Endothelial cell of hepatic sinusoid (primary cell): Measurements from ENCODE around the gene RSAD2.
"Not testable (repeated sequence)": the region's sequence is repeated elsewhere in the genome, so short reads cannot be mapped to it uniquely, and the experiment has no call there.

Experiments used
- in situ Hi-C: cut with HindIII; loops from 2 replicates; pipeline ENCODE4 v1.10.0; 2017; ENCODE audit warnings: low sequenced_read_pairs

The RSAD2 gene, protein sequence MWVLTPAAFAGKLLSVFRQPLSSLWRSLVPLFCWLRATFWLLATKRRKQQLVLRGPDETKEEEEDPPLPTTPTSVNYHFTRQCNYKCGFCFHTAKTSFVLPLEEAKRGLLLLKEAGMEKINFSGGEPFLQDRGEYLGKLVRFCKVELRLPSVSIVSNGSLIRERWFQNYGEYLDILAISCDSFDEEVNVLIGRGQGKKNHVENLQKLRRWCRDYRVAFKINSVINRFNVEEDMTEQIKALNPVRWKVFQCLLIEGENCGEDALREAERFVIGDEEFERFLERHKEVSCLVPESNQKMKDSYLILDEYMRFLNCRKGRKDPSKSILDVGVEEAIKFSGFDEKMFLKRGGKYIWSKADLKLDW

DNA sequence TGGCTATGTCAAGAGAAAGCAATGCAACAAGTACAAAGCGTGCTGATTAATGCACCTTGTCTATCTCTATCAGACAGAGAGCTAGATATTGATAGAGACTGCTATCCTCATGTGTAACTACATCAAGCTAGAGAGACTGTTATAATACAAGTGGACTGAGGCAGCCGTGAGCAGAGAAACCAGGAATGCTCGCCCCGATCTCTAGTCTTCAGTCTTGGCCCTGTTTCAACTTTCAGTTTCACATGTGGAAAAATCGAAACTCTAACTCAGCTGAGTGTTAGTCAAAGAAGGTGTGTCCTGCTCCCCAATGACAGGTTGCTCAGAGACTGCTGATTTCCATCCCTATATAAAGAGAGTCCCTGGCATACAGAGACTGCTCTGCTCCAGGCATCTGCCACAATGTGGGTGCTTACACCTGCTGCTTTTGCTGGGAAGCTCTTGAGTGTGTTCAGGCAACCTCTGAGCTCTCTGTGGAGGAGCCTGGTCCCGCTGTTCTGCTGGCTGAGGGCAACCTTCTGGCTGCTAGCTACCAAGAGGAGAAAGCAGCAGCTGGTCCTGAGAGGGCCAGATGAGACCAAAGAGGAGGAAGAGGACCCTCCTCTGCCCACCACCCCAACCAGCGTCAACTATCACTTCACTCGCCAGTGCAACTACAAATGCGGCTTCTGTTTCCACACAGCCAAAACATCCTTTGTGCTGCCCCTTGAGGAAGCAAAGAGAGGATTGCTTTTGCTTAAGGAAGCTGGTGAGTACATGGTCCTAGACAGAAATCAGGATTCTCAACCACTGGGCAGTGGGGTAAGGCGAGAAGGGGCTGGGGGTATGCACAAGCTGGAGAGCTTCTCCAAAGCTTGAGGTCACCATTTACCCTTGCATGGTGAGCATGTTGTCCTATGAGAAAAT lies at the start of gene RSAD2:
TSS of gene RSAD2 (plus strand) at position 376 of the 903 bp plus-strand sequence. CDS start at position 400, 24 bp downstream.
- in situ Hi-C loops = no loop called here

DNA sequence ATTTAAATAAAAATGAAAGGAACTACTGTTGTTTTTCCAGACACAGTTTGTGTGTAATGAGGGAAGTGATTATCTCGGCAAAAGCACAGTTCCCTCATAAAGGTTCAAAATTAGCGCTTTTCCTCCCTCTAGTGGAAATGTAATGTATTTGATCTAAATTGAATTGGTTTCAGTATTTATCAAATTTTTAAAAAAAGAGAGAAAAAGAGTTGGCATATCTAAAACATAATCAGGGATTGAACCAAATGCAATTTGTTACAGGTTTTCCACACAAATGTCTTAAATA lies 49.3 kb upstream of the RSAD2 start:
- in situ Hi-C loops = no loop called here

DNA sequence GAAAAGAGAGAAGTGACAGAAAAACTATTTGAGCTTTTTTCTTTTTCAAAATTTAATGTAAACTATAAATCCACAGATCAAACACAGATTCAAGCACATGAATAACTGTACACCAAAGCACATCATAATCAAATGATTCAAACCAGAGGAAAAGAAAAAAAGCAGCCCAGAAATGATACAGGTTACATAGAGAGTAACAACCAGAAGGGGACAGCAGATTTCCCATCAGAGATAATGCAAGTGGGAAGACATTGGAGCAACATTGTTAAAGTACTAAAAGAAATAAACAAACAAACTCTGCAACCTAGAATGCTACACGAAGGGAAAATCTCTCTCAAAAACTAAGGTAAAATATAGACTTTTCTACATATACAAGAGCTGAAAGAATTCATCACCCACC lies 46.3 kb upstream of the RSAD2 start:
- in situ Hi-C loops = no loop called here

DNA sequence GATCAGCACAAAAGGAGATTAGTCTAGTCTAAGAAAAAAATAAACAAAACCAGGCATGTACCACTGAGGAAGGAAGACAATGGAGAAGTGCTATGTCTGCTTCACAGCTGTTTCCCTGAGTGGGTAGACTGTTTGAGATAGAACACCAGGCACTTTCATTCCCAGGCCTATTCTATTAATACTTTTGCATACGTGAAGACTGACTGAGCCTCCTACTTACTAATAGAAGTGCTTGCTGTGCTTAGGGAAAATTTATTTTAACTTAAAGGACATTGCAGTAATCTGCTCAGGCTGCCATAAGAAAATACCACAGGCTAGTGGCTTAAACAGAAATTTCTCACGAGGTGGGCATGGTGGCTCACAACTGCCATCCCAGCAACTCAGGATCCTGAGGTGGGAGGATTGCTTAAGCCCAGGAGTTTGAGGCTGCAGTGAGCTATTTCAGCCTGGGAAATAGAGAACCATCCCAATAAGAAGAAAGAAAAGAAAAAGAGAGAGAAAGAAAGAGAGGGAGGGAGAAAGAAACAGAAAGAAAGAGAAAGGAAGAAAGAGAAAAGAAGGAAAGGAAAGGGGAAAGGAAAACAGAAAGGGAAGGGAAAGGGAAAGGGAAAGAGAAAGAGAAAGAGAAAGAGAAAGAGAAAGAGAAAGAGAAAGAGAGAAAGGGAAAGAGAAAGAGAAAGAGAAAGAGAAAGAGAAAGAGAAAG lies 44.8 kb upstream of the RSAD2 start:
- in situ Hi-C loops = no loop called here

DNA sequence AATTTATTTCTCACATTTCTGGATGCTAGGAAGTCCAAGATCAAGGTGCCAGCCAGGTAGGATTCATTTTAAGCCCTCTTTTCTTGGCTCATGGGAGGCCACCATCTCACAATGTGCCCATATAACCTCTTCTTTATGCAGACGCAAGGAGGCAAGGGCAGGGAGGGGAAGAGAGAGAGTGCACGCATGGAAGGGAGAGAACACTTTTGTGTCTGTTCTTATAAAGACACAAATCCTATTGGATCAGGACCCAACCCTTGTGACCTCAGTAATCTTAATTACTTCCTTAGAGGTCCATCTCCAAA lies 44.3 kb upstream of the RSAD2 start:
- in situ Hi-C loops = no loop called here

DNA sequence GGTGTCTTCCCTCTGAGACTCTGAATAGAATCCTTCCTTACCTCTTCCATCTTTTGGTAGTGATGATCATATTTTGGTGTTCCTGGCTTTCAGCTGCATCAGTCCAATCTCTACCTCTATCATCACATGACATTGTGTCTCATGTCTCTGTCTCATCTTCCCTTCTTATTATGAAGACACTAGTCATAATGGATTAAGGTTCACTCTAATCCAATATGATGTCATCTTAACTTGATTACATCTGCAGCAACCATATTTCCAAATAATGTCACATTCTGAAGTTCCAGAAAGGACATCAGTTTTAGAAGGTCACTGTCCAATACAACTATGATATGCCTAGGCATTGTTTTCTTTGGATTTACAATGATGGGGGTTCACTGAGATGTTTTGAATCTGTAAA lies 43.4 kb upstream of the RSAD2 start:
- in situ Hi-C loops = no loop called here

DNA sequence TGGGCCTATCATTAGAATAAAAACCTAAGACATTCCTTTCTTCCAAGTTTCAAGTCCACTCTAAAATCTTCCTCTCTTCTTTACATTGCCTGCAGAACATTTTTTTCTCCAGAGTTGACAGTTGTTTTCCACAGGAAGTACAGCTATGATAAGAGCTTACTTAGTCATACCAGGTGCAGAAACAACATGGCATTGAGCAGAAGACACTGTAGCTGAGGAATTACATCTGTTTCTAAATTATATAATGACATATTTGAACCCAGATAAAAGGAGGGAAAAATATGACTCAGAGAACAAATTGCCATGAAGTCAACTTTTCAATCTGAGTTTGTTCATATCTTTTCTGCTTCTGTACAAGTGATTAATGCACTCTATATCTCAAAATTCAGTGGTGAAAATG lies 42.1 kb upstream of the RSAD2 start:
- in situ Hi-C loops = no loop called here

DNA sequence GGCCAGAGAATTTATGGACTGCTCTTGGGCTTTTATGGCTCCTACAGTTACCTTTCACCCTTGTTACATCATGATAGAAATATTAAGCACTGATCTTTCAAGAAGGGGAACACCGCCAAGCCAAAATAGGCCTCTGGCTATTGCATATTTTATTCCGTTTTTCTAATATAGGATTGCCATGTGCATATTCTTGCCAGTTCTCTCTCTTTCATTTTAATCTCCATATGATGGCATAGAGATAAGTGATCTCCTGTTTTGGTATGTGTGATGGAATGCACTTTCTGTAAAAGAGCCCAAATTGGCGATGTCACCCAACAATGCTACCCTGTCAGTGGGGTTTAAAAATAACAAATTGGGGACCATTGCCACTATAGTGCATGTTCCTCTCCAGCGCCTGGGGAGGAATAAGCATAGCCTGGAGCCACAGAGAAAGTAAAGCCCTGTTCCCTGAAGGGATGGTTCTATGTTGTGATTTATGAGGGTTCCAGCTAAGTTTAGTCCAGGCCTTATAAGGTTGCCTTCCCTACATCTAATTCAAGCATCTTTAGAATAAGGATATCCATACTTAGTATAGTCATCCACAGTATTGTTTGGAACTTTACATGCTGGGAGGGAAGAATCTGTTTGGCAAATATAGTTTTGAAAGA lies 38.8 kb upstream of the RSAD2 start:
- in situ Hi-C loops = no loop called here

DNA sequence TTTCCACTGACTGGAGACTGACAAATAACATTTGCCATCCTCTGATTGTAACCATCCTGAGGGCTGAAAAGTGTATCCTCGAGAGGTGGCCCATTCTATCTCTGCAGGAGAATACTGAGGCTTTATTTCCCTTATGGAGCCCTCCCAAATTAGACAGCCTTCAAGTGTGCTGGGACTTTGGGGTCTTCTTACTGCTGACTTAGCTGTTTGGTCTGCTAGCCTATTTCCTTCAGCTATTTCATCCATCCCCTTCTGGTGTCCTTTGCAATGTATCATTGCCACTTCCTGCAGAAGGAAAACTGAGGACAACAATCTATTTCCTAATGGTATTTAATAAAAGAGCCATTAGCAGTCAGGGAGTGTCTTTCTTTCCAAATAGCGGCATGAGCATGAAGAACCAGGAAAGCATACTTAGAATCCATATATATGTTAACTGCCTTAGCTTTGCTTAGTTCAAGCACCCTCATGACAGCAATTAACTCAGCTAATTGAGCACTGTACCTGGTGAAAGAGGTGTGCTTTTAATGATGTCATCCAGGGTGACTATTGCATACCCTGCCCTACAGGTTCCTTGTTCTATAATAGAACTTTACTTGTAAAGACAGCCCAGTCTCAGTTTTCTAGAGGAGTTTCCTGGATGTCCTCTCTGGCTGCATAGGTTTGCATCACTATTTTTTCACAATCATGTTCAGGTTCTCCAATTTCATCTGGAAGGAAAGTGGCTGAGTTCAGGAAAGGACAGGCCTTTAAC lies 35.9 kb upstream of the RSAD2 start:
- in situ Hi-C loops = no loop called here

DNA sequence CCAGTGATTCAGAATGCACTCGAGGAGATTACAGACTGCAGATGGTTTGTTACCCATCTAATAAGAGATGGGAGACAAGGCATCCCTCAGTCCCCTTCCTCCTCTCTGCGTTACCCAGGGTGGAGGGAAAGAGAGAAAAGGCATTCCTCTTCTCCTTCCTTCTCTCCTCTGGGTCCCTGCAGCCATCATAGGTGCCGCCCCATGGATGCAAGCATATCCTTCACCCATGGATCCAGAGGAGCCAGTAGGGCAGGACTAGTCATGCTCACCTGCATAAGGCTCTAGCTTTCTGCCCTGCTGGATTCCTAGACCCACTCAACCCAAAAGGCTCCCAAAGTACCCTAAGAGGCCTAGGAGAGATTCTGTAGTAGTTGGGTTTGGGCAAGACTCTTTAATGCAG lies 32.3 kb upstream of the RSAD2 start:
- in situ Hi-C loops = no loop called here

DNA sequence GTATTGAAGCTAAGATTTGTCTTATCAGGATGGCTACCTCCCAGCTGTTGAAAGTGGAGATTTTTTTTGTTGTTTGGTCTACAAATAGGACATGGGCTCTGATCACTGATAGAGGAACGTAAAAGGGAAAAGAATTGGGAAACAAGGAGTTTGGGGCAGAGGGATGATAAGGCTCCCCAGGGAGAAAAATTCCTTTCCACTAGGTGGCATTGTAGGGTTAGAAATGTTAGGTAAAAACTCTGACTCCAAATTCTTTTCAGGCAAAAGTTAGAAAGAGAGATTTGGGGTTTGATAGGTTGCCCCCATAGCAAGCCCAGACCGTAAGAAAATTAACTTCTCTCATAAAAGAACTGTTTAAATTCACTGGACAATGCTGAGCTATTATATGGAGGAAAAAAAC lies 31.7 kb upstream of the RSAD2 start:
- in situ Hi-C loops = no loop called here

DNA sequence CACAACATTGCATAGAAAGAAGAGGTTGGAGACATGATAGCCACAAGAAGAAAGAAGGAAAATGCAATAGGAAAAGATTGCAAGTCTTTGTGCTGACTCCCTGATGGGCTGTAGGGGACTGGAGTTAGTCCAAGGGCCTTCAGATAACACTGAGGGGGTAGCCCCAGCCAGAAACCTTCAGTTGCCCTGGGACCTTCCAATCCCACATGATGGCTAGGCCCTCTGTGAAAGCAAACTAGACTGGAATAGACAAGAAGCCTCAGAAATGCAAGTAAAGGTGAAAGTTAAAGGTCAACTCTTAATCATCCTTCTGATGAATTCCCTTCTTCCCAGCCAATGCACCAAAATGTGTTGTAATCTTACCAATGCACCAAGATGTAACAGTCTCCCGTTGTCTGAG lies 31.0 kb upstream of the RSAD2 start:
- in situ Hi-C loops = no loop called here

DNA sequence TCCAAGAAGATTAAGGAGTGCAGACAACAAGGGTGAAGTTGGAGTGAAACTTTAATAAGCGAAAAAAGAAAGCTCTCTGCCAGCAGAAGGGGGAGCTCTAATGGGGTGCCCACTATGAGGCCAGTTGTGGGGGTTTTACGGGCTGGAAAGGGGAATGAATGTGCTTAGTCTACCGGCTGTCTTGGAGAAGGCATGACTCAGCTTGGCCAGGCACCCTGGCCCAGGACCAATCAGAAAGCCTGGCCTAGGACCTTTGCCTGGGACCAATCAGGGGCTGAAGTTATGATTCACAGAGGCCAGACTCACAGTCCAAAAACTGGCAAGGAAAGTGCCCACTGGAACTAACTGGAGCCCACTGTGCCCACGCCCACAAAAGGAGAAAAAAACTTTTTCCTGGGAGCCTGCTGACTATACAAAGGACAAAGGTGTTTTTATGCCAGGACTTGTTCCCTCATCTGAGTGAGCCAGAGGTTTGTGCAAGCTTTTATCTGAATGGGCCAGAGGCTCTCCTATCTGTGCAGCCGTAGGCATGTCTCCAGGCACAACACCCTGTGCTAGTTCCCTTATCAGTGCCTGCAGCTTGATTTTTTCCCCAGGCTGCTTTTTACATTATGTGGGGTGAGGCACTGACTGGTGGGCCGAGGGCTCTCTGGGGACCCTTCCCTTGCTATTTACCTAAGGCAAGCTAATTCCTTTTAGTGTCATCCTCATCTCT lies 30.5 kb upstream of the RSAD2 start:
- in situ Hi-C loops = no loop called here

DNA sequence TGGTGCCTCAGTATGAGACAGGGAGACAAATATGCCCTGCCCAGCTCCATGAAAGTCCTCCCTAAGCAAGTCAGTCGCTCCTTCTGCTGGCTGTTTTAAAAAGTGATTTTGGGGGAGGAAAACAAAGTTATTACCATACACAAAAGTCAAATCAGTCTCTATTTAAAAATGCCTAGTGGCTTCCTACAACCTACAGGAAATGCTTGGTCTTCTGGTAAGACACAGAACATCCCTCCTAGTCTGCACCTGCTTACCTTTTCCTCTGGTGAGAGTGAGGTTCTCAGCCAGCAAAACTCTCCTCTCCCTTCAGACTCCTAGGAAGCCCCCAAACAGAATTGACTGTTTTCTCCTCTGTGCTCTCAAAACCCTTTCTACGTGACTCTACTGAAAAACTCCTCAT lies 25.4 kb upstream of the RSAD2 start:
- in situ Hi-C loops = no loop called here

DNA sequence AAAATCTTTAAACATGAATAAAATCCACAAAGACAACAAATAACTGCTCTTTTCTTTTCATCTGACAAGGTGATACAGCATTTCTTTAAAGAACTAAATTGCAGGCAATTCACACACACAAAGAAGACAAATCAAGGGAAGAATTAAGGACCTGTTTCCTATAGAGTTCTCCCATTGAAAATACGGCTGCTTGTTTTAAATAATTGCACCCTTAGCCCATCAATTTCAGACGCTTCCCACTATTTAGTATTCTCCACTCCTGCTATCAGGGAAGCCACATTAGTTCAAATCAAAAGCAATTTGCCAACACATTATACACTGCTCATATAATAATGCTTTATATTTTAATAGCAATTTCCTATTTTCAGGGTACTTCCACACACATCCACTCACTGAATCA lies 23.2 kb upstream of the RSAD2 start:
- in situ Hi-C loops = no loop called here

DNA sequence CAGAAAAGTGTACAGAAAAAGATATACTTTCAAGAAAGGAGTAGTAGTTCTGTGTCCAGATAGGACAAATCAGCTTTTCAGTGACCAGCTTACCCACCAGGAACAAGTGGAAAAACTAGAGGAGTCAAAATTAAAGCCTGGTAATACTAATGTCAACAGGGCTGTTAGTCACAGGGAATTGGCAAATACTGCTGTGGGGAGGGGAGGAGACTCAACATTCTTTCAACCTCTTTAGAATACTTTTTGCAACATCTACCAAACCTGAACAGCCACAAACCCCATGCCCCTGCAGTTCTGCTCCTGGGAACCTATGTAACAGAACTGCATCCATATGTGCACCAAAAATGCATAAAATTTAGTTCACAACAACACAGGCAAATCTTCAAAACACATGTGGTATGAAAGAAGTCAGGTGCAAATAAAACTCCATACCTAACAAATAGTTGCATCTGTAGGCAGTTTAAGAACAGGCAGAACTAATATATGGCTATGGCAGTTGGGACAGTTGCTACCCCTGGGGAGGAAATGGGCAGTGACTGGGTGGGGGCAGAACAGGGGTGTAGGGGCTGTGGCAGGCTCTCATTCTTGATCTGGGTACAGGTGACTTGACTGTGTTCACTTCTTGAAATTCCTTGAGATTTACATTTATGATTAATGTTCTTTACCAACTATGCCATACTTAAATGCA lies 21.6 kb upstream of the RSAD2 start:
- in situ Hi-C loops = no loop called here

DNA sequence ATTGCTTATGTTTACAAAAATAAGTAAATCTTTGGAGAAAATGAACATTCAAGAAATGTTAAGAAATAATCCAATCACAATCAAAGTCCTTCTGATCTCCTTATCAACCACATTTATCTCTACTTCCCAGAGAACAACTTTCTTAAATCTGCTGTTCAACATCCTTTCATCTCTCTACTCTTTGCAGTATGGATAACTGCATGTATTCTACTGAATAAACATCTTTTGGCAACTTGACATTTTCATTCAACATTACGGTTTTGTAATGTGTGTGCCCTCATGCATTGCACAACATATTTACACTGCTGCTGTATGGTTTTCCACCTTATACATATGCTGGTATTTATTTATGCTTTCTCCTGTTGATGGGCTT lies 21.0 kb upstream of the RSAD2 start:
- in situ Hi-C loops = no loop called here

DNA sequence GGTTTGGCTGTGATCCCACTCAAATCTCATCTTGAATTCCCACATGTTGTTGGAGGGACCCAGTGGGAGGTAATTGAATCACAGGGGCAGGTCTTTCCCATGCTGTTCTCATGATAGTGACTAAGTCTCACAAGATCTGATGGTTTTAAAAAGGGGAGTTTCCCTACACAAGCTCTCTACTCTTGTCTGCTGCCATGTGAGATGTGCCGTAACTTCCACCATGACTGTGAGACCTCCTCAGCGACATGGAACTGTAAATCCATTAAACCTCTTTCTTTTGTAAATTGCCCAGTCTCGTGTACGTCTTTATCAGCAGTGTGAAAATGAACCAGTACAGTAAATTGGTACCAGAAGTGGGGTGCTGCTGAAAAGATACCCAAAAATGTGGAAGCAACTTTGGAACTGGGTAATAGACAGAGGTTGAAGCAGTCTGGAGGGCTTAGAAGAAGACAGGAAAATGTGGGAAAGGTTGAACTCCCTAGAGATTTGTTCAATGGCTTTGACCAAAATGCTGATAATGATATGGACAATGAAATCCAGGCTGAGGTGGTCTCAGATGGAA lies 19.0 kb upstream of the RSAD2 start:
- in situ Hi-C loops = not testable (repeated sequence)

DNA sequence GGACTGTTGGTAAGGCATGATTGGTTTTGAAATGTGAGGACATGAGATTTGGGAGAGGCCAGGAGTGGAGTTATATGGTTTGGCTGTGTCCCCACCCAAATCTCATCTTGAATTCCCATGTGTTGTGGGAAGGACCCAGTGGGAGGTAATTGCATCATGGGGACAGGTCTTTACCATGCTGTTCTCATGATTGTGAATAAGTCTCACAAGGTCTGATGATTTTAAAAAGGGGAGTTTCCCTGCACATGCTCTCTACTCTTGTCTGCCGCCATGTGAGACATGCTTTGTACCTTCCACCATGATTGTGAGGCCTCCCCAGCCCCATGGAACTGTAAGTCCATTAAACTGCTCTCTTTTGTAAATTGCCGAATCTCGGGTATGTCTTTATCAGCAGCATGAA lies 17.3 kb upstream of the RSAD2 start:
- in situ Hi-C loops = no loop called here
